HL-60/S4 treated with phorbol 12-myristate 13-acetate at 8.2 ng/mL for 4 days and 3 days (cell line): ENCODE results near the gene SERINC3.
"Not testable (repeated sequence)": the region's sequence is repeated elsewhere in the genome, so short reads cannot be mapped to it uniquely, and the experiment has no call there.

Experiments used
- in situ Hi-C: fragments of 300-500 bp; cut with MboI; formaldehyde crosslinking; loops from 2 replicates; pipeline ENCODE4 v1.15.0; 2022; ENCODE audit warnings: low sequenced_read_pairs

The SERINC3 gene

DNA sequence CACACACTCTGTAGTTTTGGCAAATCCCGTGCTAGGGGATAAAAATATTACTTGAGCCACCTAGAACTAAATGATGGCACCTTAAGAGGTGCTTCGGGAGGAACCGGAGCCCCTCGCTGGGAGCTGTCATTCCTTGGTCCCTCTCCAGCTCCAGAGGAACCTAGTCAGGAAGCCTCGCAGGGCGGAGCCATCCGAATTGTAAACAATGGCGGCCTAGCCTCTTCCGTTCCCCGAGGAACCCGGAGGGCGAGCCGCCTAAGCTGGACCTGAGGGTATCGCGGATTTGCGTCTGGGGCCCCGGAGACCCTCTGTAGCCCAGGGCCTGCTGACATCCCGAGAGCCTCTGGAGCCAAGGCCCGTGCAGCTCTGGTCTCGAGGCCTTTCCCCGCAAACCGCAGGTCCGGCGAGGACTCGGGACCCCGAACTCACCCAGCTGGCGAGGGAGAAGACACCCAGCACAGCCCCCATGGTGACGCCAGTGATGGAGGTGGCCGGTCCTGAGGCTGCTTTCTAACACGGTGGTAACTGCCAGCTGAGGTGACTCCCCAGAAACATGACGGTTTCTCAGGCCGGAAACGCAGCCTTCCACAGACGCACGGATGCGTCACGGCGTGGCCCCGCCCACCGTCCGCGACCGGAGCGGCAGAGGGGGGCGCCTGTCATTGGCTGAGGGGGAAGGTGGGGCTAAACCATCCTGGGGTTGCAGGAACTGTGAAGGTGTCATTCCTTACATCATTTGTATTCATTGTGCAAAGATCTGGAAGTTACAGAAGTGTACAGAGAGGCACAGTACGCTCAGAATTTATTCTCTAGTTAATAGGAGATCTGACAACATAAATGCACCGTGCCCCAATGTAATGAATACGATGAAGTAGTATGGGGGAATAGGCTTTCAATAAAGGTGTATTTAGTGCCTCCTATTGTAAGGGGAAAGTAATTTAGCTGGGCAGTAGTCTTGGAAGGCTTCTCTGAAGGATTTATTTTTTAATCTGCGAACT is at the start of gene SERINC3:
TSS of gene SERINC3 (minus strand) at position 587 of the 998 bp plus-strand sequence. CDS start at position 468, 119 bp downstream.
- in situ Hi-C loops, result no loop called here

DNA sequence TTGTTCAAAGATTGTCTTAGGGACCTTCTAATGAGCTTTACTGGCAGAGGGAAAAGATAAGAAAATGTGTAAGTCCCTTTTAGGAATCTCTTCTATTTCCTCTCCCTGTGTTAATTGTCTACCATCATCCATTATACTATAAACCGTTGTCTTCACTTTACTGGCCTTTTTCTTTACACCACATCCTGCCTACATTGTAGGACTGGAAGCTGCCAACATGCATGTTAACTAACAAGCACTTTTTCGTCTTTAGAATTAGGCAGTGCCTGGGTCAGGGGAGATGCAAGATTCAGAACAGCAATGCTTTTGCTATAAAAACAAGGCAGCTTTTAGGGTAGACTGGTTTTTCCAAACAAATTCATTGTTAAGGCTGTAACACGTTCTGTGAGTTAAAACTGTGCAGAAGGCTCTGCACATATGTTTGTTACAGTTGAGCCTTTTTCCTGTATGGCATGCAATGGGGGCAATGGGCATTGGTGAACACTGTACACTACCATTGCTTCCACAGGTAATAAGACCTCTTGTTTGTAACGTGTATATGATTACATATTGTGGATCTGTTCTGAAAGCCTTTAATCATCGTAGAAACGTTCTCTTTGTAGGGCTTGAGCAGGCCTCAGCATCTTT is 49.6 kb upstream of the SERINC3 start:
- in situ Hi-C loops, result no loop called here

DNA sequence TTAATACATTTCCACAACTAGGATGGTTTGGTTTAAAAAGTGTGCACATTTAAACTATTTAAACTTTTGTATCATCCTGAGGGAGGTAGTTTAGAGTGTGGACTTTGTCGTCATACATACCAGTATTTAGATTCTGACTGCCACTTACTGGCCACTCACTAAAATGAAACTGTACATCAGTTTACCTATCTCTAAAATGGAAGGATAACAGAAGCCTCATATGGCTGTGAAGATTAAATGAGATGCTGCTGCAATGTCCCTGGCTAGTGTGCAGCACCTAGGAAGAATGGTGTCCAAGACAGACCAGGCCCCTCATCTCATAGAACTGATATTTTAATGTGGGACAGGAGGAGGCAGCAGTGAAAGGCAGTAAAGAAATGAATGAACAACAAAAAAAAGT is 48.5 kb upstream of the SERINC3 start:
- in situ Hi-C loops, result no loop called here

DNA sequence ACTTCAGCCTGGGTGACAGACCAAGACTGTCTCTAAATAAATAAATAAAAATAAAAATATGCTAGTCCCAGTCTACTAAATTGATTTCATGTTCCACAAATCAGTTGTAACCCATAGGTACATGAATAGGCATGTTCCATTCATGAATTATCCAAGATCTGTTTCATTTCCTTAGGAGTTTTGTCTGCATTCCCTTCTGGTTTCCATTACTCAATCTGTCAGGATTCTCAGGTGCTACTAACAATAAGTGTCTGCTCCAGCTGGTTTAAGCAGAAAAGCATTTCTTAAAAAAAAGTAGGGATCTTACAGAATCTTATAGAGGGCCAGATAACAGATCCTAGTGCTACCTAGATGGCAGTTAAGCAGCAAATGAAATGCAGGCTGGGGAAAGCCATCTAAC is 44.9 kb upstream of the SERINC3 start:
- in situ Hi-C loops, result no loop called here

DNA sequence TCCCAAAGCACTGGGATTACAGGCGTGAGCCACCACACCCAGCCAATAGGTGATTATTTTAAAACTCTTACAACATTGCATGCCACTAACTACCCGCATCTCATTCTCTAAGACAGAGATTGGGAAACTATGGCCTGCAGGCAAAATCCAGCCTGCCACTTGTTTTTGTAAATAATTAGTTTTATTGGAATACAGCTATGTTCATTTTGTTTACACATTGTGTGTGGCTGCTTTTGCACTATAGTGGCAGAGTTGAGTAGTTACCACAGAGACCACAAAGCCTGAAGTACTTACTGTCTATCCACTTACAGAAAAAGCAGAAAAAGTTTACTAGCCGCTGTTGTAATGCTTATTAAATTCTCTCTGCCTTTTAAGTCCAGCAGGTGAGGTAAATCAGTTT is 44.1 kb upstream of the SERINC3 start:
- in situ Hi-C loops, result no loop called here

DNA sequence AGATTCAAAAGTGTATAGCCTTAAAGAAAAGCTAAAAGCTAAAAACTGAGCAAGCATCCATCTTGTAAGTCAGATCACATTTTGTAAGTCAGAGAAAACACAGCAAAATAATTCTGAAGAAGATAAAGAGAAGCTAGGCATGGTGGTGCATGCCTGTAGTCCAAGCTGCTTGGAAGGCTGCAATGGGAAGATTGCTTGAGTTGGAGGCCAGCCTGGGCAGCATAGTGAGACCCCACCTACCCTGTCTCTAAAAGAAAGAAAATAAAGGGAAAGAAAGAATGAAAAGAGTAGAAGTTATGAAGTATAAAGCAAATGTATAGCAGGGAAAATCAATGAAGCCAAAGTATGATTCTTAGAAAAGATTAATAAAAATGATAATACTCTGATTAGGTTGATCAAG is 40.0 kb upstream of the SERINC3 start:
- in situ Hi-C loops, result no loop called here

DNA sequence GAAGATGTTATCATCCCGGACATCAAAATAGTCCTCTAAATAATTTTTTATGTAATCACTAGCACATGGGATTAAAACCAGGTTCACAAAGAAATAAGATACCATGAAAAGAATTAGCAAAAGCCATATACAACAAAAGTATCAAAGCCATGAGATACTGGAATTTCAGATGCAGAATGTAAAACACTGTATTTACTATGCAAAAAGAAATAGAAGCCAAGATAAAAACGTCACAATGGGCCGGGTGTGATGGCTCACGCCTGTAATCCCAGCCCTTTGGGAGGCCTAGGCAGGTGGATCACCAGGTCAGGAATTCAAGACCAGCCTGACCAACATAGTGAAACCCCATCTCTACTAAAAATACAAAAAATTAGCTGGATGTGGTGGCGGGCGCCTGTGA is 38.9 kb upstream of the SERINC3 start:
- in situ Hi-C loops, result not testable (repeated sequence)

DNA sequence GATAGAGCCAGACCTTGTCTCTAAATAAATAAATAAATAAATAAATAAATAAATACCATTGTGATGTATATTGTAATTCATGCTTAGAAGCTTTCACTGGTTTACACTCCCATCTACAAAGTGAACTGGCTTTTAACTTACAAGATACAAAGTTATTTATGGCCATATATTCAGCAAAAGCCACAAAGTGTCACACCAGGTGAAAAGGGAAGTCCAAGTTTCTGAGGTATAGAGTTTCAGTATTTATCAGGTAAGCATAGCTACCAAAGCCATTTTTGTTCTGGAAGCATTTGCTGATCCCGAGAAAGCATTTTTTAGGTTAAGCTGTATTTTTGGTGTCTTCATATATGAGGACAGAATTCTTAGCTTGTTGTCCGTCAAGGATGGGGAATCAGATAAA is 38.4 kb upstream of the SERINC3 start:
- in situ Hi-C loops, result no loop called here

DNA sequence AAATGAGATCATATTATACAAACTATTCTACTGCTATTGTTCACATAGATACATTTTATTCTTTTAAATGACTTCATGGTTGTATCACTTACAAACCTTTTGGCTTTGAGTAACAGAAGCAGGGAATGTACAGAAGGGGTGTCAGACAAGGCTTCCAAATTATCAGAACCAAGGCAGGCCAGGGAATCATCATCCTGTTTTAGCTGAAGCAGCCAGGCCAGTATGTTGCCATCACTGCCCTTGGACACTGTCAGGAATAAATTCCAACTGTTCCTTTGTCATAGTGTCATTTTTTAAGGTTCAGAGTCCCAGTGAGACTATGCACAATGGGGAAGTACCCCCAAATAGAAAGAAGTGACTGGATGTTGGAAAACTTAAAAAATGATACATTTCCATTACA is 37.4 kb upstream of the SERINC3 start:
- in situ Hi-C loops, result no loop called here

DNA sequence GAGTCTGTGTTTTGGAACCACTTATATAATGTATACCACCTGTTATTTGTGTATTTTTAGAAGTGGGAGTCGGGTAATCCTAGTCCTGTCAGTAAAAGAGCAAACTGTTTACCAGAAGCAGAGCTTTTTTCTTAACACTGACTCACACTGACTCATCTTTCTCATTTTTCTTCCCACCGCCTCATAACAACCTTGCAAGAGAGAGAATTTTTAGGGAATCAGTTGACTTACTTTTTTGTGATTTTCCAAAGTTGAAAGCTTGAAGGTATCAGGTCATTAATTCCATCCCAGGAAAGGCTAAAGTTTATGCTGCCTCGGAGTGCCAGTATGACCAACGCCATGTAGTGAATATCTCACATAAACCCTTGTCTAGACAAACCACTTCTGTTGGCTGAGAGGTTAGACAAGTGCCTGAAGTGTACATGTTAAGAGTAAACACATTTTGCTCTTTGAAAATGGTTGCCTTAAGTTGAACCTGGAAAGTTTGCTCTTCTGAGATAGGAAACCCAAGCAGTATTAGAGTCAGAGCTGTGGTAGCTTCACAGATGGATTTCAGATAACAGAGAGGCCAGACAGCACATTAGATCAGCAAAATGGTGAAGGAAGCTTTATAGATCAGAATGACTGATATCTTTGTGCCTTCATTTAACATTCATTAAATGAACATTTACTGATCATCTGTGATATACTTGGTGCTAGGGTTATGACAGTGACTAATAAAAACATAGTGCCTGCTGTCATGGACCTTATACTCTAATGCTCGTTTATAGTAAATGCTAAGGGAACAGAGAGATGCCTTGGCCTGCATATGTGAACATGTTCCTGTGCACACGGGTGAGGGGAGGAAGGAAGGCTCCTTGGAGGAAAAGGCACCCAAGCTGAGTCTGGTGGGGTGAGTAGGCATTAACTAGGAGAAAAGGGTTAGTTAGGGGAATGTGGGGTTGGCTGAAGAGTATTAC is 31.4 kb upstream of the SERINC3 start:
- in situ Hi-C loops, result no loop called here

DNA sequence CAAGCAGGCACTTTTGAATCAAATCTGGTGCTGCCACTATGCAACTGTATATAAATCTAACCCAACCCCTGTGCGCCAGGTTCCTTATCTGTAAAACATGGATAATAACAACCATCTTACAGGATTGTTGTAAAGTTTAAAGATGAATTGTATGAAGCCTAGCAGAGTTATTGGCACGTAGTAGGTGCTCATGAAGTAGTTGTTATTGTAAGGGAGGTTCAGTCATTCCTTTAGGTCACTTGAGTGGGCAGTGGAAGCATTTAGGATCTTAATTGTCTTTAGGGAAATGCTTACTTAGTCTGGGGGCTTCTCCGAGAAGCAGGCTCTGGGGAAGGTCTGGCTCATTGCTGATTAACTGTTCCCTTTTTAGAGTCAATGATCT is 30.7 kb upstream of the SERINC3 start:
- in situ Hi-C loops, result no loop called here

DNA sequence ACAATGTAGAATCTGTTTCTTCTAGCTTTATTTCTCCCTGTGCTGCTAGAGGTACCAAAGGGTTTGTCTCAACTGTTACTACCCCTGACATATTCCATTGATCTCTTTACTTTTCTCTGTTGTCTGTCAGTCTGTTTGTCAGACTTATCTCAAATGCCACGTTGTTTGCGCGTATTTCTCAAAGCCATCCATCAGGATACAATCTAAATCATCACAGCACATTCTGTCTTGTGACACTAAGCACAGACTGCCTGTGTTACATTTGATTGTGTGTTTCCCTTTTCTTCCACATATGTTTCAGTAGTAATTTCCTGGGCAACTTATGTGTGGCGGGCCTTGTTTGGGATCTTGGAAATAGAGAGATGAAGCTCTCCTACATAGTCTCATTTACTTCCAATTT is 30.2 kb upstream of the SERINC3 start:
- in situ Hi-C loops, result no loop called here

DNA sequence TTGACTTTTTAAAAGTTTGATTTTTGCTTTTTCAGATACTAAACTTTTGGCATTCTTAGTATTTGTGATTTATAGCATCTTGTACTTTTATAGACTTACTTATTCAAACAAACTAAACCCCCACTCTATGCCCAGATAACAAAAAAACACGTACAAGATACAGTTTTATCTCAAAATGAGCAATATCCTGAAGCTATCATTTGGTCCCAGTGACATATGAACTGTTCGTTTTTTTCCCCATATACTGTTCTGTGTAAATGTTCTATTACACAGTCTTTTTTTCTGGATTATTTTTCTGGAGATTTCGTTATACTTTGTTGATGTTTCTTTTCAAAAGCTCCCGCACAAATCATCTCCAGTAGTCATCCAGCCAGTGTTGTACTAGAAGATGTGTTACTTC is 27.3 kb upstream of the SERINC3 start:
- in situ Hi-C loops, result no loop called here

DNA sequence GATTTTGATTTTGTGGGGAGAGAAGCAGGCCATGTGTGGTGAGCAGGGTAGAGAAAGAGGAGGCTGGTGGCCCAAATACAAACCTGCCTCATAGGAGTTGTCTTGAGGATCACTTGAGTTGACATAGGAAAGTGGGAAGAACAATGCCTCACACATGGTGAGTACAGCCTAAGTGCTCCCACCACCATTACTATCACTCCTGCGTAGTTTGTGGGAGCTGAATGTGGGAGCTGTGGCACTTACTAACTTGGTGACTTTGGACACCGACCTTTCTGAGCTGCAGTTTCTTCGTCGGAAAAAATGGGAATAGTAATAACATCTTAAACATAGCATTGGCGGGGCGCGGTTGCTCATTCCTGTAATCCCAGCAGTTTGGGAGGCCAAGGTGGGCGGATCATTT is 25.5 kb upstream of the SERINC3 start:
- in situ Hi-C loops, result no loop called here

DNA sequence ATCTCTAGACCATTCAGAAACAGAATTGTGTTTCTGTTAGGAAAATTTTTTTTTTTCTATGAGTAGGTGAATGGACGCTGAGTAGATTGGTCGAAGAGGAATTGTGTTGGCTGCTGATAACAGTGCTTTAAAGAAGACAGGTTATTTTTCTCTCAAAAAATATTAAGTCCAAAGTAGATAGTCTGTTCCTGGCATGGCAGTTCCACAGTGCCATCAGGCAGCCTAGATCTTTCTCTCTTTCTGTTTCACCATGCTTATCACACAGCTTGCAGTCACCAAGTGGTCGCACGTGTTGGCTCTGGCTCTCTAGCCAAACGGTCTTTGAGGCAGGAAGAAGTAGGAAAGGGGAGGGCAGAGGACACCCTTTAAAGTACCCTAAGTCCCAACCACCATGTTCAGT is 22.4 kb upstream of the SERINC3 start:
- in situ Hi-C loops, result no loop called here

DNA sequence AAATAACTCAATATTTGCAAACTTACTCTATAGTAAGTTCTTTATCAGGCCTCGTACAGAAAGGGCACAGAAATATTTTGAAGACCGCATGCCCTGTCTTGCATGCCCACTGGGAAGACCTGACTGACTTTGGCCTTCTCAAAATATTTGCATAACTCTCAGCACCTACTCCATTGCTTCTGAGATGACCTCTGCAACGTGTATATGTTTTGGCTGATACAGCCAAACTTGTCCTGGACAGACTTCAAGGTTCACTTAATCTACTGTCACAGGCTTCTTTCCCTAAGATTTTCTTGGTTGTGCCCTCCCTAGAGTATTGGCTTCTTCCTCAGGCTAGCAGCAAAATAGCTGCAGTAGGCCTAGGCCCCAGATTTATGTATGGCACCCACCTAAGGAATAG is 21.5 kb upstream of the SERINC3 start:
- in situ Hi-C loops, result no loop called here

DNA sequence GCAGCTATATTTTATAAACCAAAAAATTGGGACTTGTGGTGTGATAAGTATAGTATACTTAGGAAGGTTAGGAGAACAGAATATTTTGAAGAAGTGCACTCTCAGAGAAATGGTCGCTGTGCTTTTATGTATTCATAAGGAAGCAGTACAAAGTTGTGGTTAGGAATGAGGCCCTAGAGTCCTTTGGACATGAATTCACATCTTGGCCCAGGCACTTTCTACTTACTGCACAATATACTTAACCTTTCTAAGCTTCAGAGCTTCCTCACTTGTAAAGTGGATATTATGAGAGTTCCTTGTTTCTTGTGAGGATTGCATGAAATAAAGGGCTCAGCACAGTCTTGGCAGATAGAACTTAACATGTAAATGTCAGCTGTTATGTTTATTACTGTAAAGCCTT is 21.0 kb upstream of the SERINC3 start:
- in situ Hi-C loops, result no loop called here

DNA sequence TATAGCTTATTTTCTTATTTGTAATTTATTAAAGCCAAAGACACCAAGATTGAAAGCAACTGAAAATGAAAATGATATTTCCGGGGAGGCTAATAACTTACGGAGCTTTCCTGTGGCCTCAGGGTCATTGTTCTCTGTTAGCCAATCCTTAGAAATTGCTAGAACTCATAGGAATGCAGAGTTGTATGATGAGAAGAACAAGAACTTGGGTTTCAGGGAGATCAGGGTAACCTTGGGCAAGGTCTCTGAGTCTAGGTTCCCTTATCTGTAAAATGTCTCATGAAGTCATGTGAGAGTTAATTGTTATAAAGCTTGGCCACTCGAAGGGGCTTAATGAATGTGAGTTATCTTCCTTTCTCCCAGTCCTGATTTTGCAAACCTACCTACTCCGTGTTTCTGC is 20.1 kb upstream of the SERINC3 start:
- in situ Hi-C loops, result no loop called here

DNA sequence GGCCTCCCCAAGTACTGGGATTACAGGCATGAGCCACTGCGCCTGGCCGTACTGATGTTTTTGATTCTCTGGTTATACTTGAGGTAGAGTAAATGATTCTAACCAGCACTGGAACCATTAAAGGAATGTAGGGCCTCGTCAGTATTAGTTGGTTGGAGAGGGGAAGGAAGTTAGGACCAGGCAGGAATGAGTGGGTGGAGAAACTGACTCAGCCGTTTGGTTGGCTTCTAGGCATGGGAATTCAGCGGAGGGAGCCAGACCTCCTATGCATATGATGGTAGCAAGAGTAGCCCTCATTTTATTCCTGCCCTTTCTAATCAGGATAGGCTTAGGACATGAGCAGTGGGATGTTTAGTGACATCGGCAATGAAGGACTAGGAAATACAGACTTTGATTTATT is 19.0 kb upstream of the SERINC3 start:
- in situ Hi-C loops, result no loop called here

DNA sequence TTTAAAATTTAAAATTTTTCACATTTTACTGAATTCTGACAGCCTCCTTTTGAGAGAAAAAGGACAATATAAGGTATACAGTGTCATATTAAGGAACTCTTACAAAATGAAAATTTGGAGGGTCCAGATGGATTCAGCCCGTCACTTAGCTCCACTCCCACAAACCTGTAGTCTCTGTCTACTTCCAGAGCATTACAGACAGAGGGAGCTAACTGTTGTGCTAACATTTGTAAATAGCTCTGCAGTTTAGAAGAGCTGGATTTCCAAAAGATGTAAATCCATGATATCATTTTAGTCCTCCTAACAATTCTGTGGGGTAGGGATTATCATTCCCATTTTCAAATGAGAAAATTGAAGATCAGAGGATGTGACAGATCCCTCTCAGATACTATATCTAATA is 16.1 kb upstream of the SERINC3 start:
- in situ Hi-C loops, result no loop called here

DNA sequence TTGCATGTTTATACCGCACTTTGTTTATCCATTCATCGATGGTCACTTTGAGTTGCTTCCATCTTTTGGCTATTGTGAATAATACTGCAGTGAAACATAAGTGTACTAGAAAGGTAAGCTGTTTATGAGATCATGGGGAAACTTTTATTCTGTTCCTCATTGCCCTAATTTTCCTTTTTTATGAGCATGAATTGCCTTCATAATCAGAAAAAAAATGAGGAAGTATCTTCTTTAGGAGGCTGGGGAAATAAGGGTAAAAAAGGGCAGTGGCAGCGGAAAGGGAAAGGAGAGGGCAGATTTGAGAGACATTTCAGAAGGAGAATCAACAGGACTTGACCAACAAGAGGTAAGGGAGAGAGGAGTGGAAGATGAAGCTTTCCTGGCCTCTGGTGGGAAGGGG is 14.3 kb upstream of the SERINC3 start:
- in situ Hi-C loops, result no loop called here
